Measurements from ENCODE around the gene NR2F6.
A peak's percentile ranks its signal among the peaks of the same experiment; 100 is the strongest.
"Not testable (repeated sequence)": the region's sequence is repeated elsewhere in the genome, so short reads cannot be mapped to it uniquely, and the experiment has no call there.

Gene NR2F6

DNA sequence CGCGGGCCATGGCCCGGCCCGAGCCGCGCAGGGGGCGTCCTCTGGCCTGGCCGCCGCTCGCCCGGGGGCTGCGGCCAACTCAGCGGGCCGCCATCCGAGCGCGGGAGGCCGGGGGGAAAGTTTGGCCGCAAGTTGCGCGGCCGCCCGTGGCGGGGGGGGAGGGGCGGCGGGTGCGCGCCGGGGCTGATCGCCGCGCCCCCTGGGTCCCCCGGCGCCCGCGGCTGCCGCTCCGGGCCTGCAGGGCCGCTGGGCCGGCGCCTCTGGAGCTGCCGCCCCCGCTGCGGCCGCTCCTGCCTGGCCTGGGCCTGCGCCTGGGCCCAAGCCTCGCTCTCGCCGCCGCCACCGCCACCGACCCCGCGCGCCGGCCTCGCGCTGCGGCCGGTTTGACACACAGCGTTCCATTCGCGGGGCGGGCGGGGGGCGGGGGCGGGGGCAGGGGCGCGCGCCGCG, at the start of gene NR2F6:
Gene NR2F6 (minus strand): TSS at position 385 of the 450 bp plus-strand sequence. CDS start 699 bp downstream, outside the sequence.
- DNase-seq (ENCODE audit: low read depth in 2 of 2): no peak

GRCh38 chr19:17294051-17294891, 48.6 kb upstream of the NR2F6 start:
- DNase-seq (ENCODE audit: low read depth in 2 of 2): no peak

DNA sequence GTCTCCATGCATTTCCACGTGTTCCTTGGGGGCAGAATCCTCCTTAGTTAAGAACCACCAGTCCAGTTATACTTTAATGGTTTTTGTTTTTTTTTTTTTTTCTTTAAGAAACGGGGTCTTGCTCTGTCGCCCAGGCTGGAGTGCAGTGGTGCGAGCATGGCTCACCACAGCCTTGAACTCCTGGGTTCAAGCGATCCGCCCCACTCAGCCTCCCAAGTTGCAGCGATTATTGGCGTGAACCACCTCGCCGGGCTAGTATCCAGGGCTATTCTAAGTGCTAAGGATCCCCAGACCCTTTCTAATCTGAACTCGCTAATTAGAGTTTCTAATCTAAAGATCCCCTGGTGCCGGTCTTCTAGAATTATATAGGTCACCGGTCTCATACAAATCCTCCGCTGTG, 47.9 kb upstream of the NR2F6 start:
- DNase-seq (ENCODE audit: low read depth in 2 of 2): no peak

- DNase-seq (ENCODE audit: low read depth in 2 of 2): peak; percentile 56 to 59
Observed at GRCh38 chr19:17292301-17293074, 46.8 kb upstream of the NR2F6 start.

- DNase-seq (ENCODE audit: low read depth in 2 of 2): no peak
Observed at GRCh38 chr19:17289489-17289888, 43.8 kb upstream of the NR2F6 start.

DNA sequence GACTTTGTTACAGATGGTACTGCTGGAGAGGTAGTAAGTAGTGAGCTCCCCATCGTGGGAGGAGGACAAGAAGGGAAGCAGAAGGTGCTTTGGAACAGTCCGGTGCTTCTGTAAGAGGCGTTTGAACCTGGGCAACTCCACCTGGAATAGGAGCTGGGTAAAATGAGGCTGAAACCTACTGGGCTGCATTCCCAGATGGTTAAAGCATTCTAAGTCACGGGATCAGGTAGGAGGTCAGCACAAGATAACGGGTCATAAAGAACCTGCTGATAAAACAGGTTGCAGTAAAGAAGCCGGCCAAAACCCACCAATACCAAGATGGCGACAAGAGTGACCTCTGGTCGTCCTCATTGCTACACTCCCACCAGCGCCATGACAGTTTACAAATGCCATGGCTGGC, 41.0 kb upstream of the NR2F6 start:
- no peak for DNase-seq (ENCODE audit: low read depth in 2 of 2)

- DNase-seq (ENCODE audit: low read depth in 2 of 2): no peak
Observed at GRCh38 chr19:17286263-17286662, 40.5 kb upstream of the NR2F6 start.

GRCh38 chr19:17285415-17286135, 39.9 kb upstream of the NR2F6 start:
- no peak for DNase-seq (ENCODE audit: low read depth in 2 of 2)

GRCh38 chr19:17283504-17283996, 37.8 kb upstream of the NR2F6 start:
- no peak for DNase-seq (ENCODE audit: low read depth in 2 of 2)

- DNase-seq (ENCODE audit: low read depth in 2 of 2): peak; percentile 50 to 62
Observed at GRCh38 chr19:17282488-17283125, 36.9 kb upstream of the NR2F6 start.

GRCh38 chr19:17281391-17282304, 35.9 kb upstream of the NR2F6 start, which contains the start of gene ANKLE1:
TSS of gene ANKLE1 (plus strand) at chr19:17281901. CDS start at chr19:17281921, 20 bp downstream.
- DNase-seq (ENCODE audit: low read depth in 2 of 2): no peak

GRCh38 chr19:17279436-17279835, 33.7 kb upstream of the NR2F6 start:
- DNase-seq (ENCODE audit: low read depth in 2 of 2): no peak

DNA sequence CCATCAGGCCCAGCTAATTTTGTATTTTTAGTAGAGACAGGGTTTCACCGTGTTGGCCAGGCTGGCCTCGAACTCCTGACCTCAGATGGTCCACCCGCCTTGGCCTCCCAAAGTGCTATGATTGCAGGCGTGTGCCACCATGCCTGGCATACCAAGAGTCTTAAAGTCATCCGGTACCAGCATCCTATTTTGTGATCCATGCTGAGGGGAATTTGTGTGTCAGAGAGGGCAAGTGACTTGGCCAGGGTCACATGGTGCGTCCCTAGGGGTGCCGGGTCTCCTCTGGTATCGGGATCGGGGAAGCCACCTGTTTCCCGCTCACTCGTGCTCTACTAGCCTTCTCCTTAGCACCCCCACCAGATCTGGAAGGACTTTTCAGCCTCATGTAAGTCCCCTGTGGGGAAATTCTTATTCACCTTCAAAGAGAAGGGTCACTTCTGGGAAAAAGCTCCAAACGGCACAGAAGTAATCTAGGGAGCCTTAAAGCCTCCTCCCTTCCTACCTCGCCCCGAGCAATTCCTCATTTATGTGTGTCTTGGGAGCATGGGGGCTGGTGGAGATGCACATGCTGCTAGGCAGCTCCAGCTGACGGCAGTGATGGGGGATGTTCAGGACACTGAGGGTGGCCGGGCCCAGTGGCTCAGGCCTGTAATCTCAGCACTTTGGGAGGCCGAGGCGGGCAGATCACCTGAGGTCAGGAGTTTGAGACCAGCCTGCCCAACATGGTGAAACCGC, 29.9 kb upstream of the NR2F6 start:
- no peak for DNase-seq (ENCODE audit: low read depth in 2 of 2)

GRCh38 chr19:17274892-17275291, 29.2 kb upstream of the NR2F6 start:
- DNase-seq (ENCODE audit: low read depth in 2 of 2): not testable (repeated sequence)

GRCh38 chr19:17268754-17269153, 23.0 kb upstream of the NR2F6 start:
- no peak for DNase-seq (ENCODE audit: low read depth in 2 of 2)

DNA sequence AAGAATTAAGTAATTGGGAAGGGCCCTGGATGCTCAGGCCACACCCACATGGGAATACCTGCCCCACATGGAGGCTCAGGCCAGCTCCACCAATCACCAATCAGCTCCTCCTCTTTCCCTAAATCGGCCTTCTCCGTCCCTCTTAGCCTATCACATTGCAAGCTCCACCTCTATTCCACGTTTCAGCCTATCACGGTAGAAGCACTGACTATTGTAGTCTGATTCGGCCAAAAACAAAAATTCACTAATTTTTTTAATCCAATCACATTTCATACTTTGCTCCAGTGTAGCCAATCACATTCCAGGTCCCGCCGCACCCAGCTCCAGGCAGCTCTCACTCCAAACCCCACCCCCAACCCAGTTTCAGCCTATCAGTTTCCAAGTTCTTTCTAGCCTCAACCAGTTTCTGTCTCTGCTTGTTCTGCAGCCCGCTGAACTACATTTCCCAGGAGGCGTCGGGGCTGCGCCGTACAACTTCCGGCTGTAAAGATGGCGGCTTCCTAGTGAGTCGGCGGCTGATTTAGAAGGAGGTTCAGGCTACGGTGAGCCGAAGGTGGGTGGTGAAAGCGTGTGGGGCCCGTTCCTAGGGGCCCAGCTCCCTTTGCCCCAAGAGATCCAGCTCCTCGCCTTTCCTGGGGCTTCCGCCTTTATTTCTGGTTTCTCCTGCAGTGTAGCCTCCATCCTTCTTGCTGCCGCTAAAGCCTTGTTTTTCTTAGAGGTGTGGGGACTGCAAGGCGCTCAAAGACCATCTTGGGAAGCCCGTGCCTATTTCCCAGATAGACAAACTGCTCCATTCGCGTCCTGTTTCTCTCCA, 21.5 kb upstream of the NR2F6 start, which contains the start of gene BABAM1:
Gene BABAM1 (plus strand): TSS at position 469 of the 814 bp plus-strand sequence. CDS start 1,364 bp downstream, outside the sequence.
- DNase-seq (ENCODE audit: low read depth in 2 of 2): peak; percentile 79 to 80

DNA sequence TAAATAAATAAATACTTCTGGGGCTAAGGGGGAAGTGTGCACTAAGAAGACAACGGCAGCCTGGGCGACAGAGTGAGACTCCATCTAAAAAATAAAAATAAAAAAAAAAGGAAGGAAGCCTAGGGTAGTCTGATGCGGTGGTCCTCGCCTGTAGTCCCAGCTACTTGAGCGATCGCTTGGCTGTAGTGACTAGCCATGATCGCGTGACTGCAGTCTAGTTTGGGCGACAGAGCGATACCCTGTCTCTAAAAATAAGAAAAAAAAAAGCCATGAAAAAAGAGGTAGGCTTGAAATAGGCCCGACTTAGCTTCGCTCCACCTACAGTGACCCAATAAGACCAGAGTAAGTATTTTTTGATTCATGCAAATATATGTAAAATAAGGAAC, 20.9 kb upstream of the NR2F6 start:
- DNase-seq (ENCODE audit: low read depth in 2 of 2): no peak

GRCh38 chr19:17266026-17266425, 20.3 kb upstream of the NR2F6 start:
- no peak for DNase-seq (ENCODE audit: low read depth in 2 of 2)

- DNase-seq (ENCODE audit: low read depth in 2 of 2): no peak
Observed at GRCh38 chr19:17264641-17264979, 18.9 kb upstream of the NR2F6 start, which contains the start of gene USHBP1. TSS of gene USHBP1 (minus strand) at chr19:17264745. CDS start at chr19:17264299, 446 bp downstream.
